OCI-LY1 (cell line): ENCODE results near the gene ANTXRL.

Experiments
- H2AFZ ChIP-seq: fragments of 200-600 bp; sonication (generic), shearing (Covaris generic); 2 replicates; pipeline ENCODE4 v1.6.0; 2014; ENCODE audit warnings: antibody characterized with exemption, mild to moderate bottlenecking, low read length
- H3F3A ChIP-seq: fragments of 200-600 bp; sonication (generic), shearing (Covaris generic); 2 replicates; pipeline ENCODE4 v1.6.0; 2014; ENCODE audit warnings: mild to moderate bottlenecking, antibody characterized with exemption, low read length, moderate library complexity; ENCODE audit not compliant: insufficient read depth
- H3K27ac ChIP-seq: fragments of 200-600 bp; sonication (generic); 2 replicates; pipeline ENCODE4 v1.5.1; 2014; ENCODE audit warnings: low read length, mixed run types, mild to moderate bottlenecking, low read depth; ENCODE audit not compliant: poor library complexity, severe bottlenecking
- H3K27me3 ChIP-seq: fragments of 200-600 bp; sonication (generic); 2 replicates; pipeline ENCODE4 v1.6.0; 2014; ENCODE audit warnings: antibody characterized with exemption, mild to moderate bottlenecking, low read length, moderate library complexity; ENCODE audit not compliant: insufficient read depth
- H3K36me3 ChIP-seq: fragments of 200-600 bp; sonication (generic); 2 replicates; pipeline ENCODE4 v1.6.1; 2014; ENCODE audit warnings: mild to moderate bottlenecking, antibody characterized with exemption, low read length, moderate library complexity, mixed read lengths; ENCODE audit not compliant: insufficient read depth
- H3K4me1 ChIP-seq: fragments of 200-600 bp; sonication (generic); 2 replicates; pipeline ENCODE4 v1.5.1; 2014; ENCODE audit warnings: mild to moderate bottlenecking, low read length, moderate library complexity; ENCODE audit not compliant: insufficient read depth, severe bottlenecking
- H3K4me2 ChIP-seq: fragments of 200-600 bp; sonication (generic), shearing (Covaris generic); 2 replicates; pipeline ENCODE4 v1.6.1; 2014; ENCODE audit warnings: low read length
- H3K4me3 ChIP-seq: fragments of 200-600 bp; sonication (generic); 2 replicates; pipeline ENCODE4 v1.5.1; 2014; ENCODE audit warnings: low read length, low read depth, mild to moderate bottlenecking, mixed read lengths; ENCODE audit not compliant: poor library complexity, severe bottlenecking
- H3K79me2 ChIP-seq: fragments of 200-600 bp; shearing (Covaris generic); 2 replicates; pipeline ENCODE4 v1.6.1; 2016; ENCODE audit warnings: mixed run types, low read length, mixed read lengths; ENCODE audit not compliant: insufficient read depth
- H3K9ac ChIP-seq: fragments of 200-600 bp; sonication (generic), shearing (Covaris generic); 2 replicates; pipeline ENCODE4 v1.6.1; 2014; ENCODE audit warnings: mild to moderate bottlenecking, low read length, mixed read lengths
- H3K9me2 ChIP-seq: fragments of 200-600 bp; sonication (generic), shearing (Covaris generic); 2 replicates; pipeline ENCODE4 v1.6.1; 2014; ENCODE audit warnings: low read depth, mild to moderate bottlenecking, low read length, mixed read lengths
- H3K9me3 ChIP-seq: fragments of 200-600 bp; shearing (Covaris generic); 2 replicates; pipeline ENCODE4 v1.6.1; 2014; ENCODE audit warnings: low read length, mixed read lengths
- H4K20me1 ChIP-seq: fragments of 200-600 bp; sonication (generic), shearing (Covaris generic); 2 replicates; pipeline ENCODE4 v1.6.0; 2016; ENCODE audit warnings: mild to moderate bottlenecking, low read length; ENCODE audit not compliant: insufficient read depth
- EZH2 ChIP-seq: fragments of 200-600 bp; sonication (generic), shearing (Covaris generic); IDR thresholded peaks from 2 replicates; pipeline ENCODE4 v1.8.0; 2017; ENCODE audit warnings: borderline replicate concordance, mixed run types, mild to moderate bottlenecking, antibody characterized with exemption, low read length, moderate library complexity, mixed read lengths
- TF ChIP-seq, protein P1 (sequence below): fragments of 200-600 bp; sonication (generic), shearing (Covaris generic); IDR thresholded peaks from 2 replicates; pipeline ENCODE4 v1.5.1; 2017; ENCODE audit warnings: mild to moderate bottlenecking, antibody characterized with exemption, low read length, moderate library complexity, mixed read lengths

Gene ANTXRL

DNA sequence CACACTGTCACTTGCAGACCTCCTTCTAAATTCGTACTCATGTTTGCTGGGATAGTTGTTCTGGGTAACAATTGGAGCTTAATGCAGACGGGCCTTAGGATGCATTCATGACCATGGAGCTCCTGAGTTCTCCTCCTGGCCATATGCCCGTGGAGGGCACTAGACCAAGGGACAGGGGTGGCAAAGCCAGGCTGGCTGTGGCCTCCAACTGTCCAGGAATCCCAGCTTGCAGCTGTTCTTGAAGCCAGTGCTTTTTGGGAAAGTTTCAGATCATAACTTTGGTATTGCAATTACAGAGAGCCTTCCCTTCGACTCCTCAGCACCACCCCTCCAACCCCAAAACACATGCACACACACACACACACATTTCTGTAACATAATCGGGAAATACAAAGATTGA lies 30.6 kb downstream of the ANTXRL start:
- no peaks in the 10 kb centered on the region for H3K9me3 ChIP-seq

DNA sequence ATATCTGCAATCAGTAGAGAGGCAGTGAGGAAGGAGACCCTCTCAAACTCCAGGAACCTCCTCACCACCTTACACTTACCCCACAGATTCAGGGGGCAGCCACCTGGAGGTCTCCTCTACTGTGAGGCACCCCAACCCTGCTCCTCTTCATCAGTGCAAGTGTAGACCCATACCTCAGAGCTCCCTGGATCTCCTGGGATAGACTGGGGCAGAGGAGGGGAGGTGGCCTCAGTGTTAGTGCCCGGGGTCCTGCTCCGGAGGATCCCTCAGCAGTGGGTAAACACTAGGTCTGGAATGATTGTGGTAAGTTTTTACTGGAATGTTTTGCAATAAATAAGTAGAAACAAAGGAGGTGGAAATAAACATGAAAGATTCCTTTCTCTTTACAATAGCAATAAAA lies 31.1 kb downstream of the ANTXRL start:
- peaks cover 17% of the 10 kb centered on the region for H3K27me3 ChIP-seq
- H3K9ac ChIP-seq: no peak overlapping the region
- H3K79me2 ChIP-seq: no peaks in the 10 kb centered on the region
- H3K36me3 ChIP-seq: no peaks in the 10 kb centered on the region
- H4K20me1 ChIP-seq: no peaks in the 10 kb centered on the region
- no peak overlapping the region for H3K4me3 ChIP-seq
- H3K4me1 ChIP-seq: no peaks in the 10 kb centered on the region
- no peak overlapping the region for H3K4me2 ChIP-seq
- no peaks in the 10 kb centered on the region for H3K9me2 ChIP-seq
- no peak overlapping the region for H3K27ac ChIP-seq
- H2AFZ ChIP-seq: no peak overlapping the region
- no peaks in the 10 kb centered on the region for H3F3A ChIP-seq
- no peaks in the 10 kb centered on the region for H3K9me3 ChIP-seq
- no peak for TF ChIP-seq EZH2

More for the DNA sequence above, 30.6 kb downstream of the ANTXRL start:
- Histone ChIP-seq H3K4me1 (no peaks in the 10 kb centered on the region), H3K4me2 (no peak overlapping the region), H3K27me3 (peaks cover 19% of the 10 kb centered on the region), H3F3A (no peaks in the 10 kb centered on the region), H3K9ac (no peak overlapping the region), H4K20me1 (no peaks in the 10 kb centered on the region), H3K4me3 (no peak overlapping the region), H3K36me3 (no peaks in the 10 kb centered on the region), H3K27ac (no peak overlapping the region), H3K79me2 (no peaks in the 10 kb centered on the region), H2AFZ (no peak overlapping the region), H3K9me2 (no peaks in the 10 kb centered on the region)
- TF ChIP-seq, protein P1, sequence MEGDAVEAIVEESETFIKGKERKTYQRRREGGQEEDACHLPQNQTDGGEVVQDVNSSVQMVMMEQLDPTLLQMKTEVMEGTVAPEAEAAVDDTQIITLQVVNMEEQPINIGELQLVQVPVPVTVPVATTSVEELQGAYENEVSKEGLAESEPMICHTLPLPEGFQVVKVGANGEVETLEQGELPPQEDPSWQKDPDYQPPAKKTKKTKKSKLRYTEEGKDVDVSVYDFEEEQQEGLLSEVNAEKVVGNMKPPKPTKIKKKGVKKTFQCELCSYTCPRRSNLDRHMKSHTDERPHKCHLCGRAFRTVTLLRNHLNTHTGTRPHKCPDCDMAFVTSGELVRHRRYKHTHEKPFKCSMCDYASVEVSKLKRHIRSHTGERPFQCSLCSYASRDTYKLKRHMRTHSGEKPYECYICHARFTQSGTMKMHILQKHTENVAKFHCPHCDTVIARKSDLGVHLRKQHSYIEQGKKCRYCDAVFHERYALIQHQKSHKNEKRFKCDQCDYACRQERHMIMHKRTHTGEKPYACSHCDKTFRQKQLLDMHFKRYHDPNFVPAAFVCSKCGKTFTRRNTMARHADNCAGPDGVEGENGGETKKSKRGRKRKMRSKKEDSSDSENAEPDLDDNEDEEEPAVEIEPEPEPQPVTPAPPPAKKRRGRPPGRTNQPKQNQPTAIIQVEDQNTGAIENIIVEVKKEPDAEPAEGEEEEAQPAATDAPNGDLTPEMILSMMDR: no peak
- TF ChIP-seq EZH2: no peak

- Histone ChIP-seq H3K27ac (no peak overlapping the region), H3K4me3 (no peak overlapping the region), H4K20me1 (no peaks in the 10 kb centered on the region), H3K9me3 (no peaks in the 10 kb centered on the region), H3K79me2 (no peaks in the 10 kb centered on the region), H3K27me3 (peaks cover 11% of the 10 kb centered on the region), H3K4me1 (no peaks in the 10 kb centered on the region), H3K36me3 (no peaks in the 10 kb centered on the region), H3F3A (no peaks in the 10 kb centered on the region), H2AFZ (no peak overlapping the region), H3K9ac (no peak overlapping the region), H3K4me2 (no peak overlapping the region), H3K9me2 (no peaks in the 10 kb centered on the region)
- TF ChIP-seq EZH2: no peak
- TF ChIP-seq, protein P1: no peak
These were observed 32.0 kb downstream of the ANTXRL start for GRCh38 chr10:46318799-46319198.

DNA sequence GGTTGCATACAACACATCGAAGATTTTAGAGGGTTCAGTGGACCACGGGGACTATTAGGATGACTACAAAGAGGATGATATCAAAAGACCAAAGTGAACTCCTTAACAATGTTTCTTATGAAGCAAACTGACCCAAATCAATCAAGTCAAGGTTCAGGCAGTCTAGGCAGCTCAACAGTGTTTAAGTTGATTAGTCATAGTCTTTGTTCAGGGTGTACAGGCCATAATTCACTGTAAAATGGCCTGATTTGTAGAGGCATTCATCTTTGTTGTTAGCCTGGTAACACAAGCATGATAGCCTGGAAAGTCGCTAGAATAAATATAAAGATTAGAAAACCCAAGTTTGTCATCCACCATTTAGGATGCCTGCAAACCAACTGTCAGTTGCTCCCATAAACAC lies 32.6 kb downstream of the ANTXRL start:
- H2AFZ ChIP-seq: no peak overlapping the region
- H3K4me1 ChIP-seq: no peaks in the 10 kb centered on the region
- no peak overlapping the region for H3K9ac ChIP-seq
- no peak overlapping the region for H3K4me2 ChIP-seq
- no peak overlapping the region for H3K4me3 ChIP-seq
- no peaks in the 10 kb centered on the region for H3K9me2 ChIP-seq
- no peak overlapping the region for H3K27ac ChIP-seq
- H4K20me1 ChIP-seq: no peaks in the 10 kb centered on the region
- no peaks in the 10 kb centered on the region for H3K79me2 ChIP-seq
- no peaks in the 10 kb centered on the region for H3K36me3 ChIP-seq
- TF ChIP-seq EZH2: no peak
- H3K27me3 ChIP-seq: peaks cover 6% of the 10 kb centered on the region; the same call in 1 of the 2 replicates
- H3K9me3 ChIP-seq: no peaks in the 10 kb centered on the region
- no peaks in the 10 kb centered on the region for H3F3A ChIP-seq
